Mesendoderm (in vitro differentiated cells): ENCODE data around the gene ARHGAP10.

Source experiments
- DNase-seq: peaks from one replicate; pipeline ENCODE4 v3.0.0; 2013
- H2AK5ac ChIP-seq: 2 replicates; pipeline ENCODE4 v1.6.1; 2013; ENCODE audit warnings: low read length, inconsistent platforms
- H2BK120ac ChIP-seq: 2 replicates; pipeline ENCODE4 v1.6.1; 2013; ENCODE audit warnings: low read depth, mild to moderate bottlenecking, low read length, moderate library complexity, mixed read lengths
- H2BK15ac ChIP-seq: replicated peaks from 2 replicates; pipeline ENCODE4 v1.6.1; 2013; ENCODE audit warnings: low read depth, mild to moderate bottlenecking, moderate library complexity
- H2BK5ac ChIP-seq: 2 replicates; pipeline ENCODE4 v1.6.1; 2013; ENCODE audit warnings: low read length, inconsistent platforms
- H3K18ac ChIP-seq: 2 replicates; pipeline ENCODE4 v1.6.1; 2013; ENCODE audit warnings: mild to moderate bottlenecking, low read length, mixed read lengths
- H3K23ac ChIP-seq: one replicate; pipeline ENCODE4 v1.6.1; 2013; ENCODE audit warnings: low read length
- H3K27ac ChIP-seq: 2 replicates; pipeline ENCODE4 v1.5.1; 2013; ENCODE audit warnings: low read depth, mild to moderate bottlenecking, inconsistent platforms, low read length, moderate library complexity
- H3K27me3 ChIP-seq: 2 replicates; pipeline ENCODE4 v1.6.1; 2013; ENCODE audit warnings: low read length, control low read depth, mild to moderate bottlenecking, inconsistent platforms; ENCODE audit not compliant: insufficient read depth, poor library complexity
- H3K36me3 ChIP-seq: 2 replicates; pipeline ENCODE4 v1.6.1; 2013; ENCODE audit warnings: low read length, inconsistent platforms; ENCODE audit not compliant: control insufficient read depth, insufficient read depth
- H3K4ac ChIP-seq: one replicate; pipeline ENCODE4 v1.6.1; 2013; ENCODE audit warnings: low read depth, mild to moderate bottlenecking, low read length, moderate library complexity
- H3K4me1 ChIP-seq: 2 replicates; pipeline ENCODE4 v1.6.1; 2013; ENCODE audit warnings: low read depth, low read length, inconsistent platforms; ENCODE audit not compliant: control insufficient read depth
- H3K4me2 ChIP-seq: 2 replicates; pipeline ENCODE4 v1.6.1; 2013; ENCODE audit warnings: low read length
- H3K4me3 ChIP-seq: 2 replicates; pipeline ENCODE4 v1.5.1; 2013; ENCODE audit warnings: mild to moderate bottlenecking, low read length
- H3K56ac ChIP-seq: one replicate; pipeline ENCODE4 v1.6.1; 2013; ENCODE audit warnings: low read length
- H3K79me1 ChIP-seq: 2 replicates; pipeline ENCODE4 v1.6.1; 2013; ENCODE audit warnings: low read length, inconsistent platforms
- H3K79me2 ChIP-seq: 2 replicates; pipeline ENCODE4 v1.6.1; 2013; ENCODE audit warnings: mild to moderate bottlenecking, low read length; ENCODE audit not compliant: control insufficient read depth, insufficient read depth
- H3K9ac ChIP-seq: 2 replicates; pipeline ENCODE4 v1.6.1; 2013; ENCODE audit warnings: low read length, inconsistent platforms
- H4K5ac ChIP-seq: one replicate; pipeline ENCODE4 v1.6.1; 2013; ENCODE audit warnings: low read length
- H4K8ac ChIP-seq: one replicate; pipeline ENCODE4 v1.6.1; 2013; ENCODE audit warnings: low read depth, mild to moderate bottlenecking, control low read depth, low read length, moderate library complexity
- WGBS: extraction: QIAGEN DNeasy Blood & Tissue Kit; methylation state at CpG from one replicate; pipeline ENCODE4 v1.1.7; 2013; ENCODE audit warnings: low lambda C conversion rate, missing lambda C conversion rate; ENCODE audit not compliant: insufficient coverage; ENCODE audit errors: extremely low coverage; 5-methylcytosine and 5-hydroxymethylcytosine counted together

The ARHGAP10 gene

GRCh38 chr4:147727476-147728028 lies 4.3 kb upstream of the ARHGAP10 start:
- Histone ChIP-seq H2BK5ac (no peak overlapping the region), H3K79me2 (no peaks in the 10 kb centered on the region), H4K5ac (no peak overlapping the region), H2BK120ac (no peak overlapping the region), H3K18ac (no peak overlapping the region), H3K4me3 (no peak overlapping the region), H3K4me1 (no peaks in the 10 kb centered on the region), H3K4ac (no peak overlapping the region), H3K23ac (no peak overlapping the region), H3K27ac (no peak overlapping the region), H3K56ac (no peak overlapping the region), H3K36me3 (no peaks in the 10 kb centered on the region), H3K4me2 (no peak overlapping the region), H3K9ac (no peak overlapping the region), H3K27me3 (no peaks in the 10 kb centered on the region), H2BK15ac (no peak overlapping the region), H3K79me1 (no peaks in the 10 kb centered on the region), H4K8ac (no peak overlapping the region), H2AK5ac (no peak overlapping the region)
- no peak for DNase-seq
- no CpG with 5 or more reads among the region's 2 CpGs for WGBS

GRCh38 chr4:147730333-147730732 lies 1.6 kb upstream of the ARHGAP10 start:
- no peak for DNase-seq
- no peaks in the 10 kb centered on the region for H3K4me1 ChIP-seq
- H3K27me3 ChIP-seq = no peaks in the 10 kb centered on the region
- WGBS = no CpG with 5 or more reads among the region's 4 CpGs
- no peak overlapping the region for H4K5ac ChIP-seq
- H3K23ac ChIP-seq = no peak overlapping the region
- no peaks in the 10 kb centered on the region for H3K36me3 ChIP-seq
- H3K27ac ChIP-seq = no peak overlapping the region
- no peak overlapping the region for H3K4me3 ChIP-seq
- no peak overlapping the region for H3K9ac ChIP-seq
- no peak overlapping the region for H3K4ac ChIP-seq
- H2BK5ac ChIP-seq = no peak overlapping the region
- H2BK120ac ChIP-seq = no peak overlapping the region
- H3K56ac ChIP-seq = no peak overlapping the region
- H2AK5ac ChIP-seq = no peak overlapping the region
- no peak overlapping the region for H4K8ac ChIP-seq
- H3K18ac ChIP-seq = no peak overlapping the region
- H3K79me2 ChIP-seq = no peaks in the 10 kb centered on the region
- no peaks in the 10 kb centered on the region for H3K79me1 ChIP-seq
- no peak overlapping the region for H2BK15ac ChIP-seq
- H3K4me2 ChIP-seq = no peak overlapping the region

DNA sequence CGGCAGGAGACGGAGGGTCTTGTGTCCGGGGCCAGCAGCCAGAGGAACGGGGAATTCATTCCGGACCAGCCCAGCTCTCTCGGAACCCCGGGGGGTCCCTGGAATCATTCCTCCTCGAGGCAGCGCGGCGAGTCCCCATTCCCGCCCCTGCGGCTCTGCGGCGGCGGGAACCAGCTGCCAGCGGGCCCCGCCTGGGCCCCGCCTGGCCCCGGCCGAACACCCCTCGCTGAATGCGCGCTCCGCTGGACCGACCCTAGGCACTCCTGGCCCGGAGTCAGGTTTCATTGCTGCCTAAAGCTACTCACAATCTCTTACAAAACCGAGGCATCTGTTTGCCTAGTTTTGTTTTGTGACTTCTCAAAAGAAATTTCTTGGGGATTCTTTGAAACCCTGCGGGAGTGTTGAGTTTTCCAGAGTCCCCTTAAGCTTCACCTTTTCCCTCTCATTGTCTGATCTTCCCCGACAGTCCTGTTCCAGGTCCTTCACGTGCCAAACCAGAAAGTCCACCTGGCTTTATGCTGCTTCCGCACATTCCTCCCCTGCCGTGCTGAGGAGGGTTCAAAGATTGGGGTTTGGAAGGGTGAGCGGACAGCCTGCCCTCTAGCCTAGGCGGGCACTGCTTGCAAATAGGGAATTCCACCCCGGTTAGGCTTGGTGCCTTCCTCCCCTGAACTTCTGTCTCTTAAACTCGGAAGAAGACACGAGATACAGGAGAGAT lies 789 bp downstream of the ARHGAP10 start:
- no peak overlapping the region for H2BK15ac ChIP-seq
- peak overlapping the region; percentile 76 for H3K4me2 ChIP-seq
- WGBS = no CpG with 5 or more reads among the region's 38 CpGs
- H3K18ac ChIP-seq = peak overlapping the region; percentile 99
- DNase-seq = peak; percentile 71
- no peaks in the 10 kb centered on the region for H3K4me1 ChIP-seq
- no peak overlapping the region for H4K8ac ChIP-seq
- H4K5ac ChIP-seq = no peak overlapping the region
- H3K27ac ChIP-seq = peak overlapping the region; percentile 87
- H3K36me3 ChIP-seq = no peaks in the 10 kb centered on the region
- no peak overlapping the region for H2BK5ac ChIP-seq
- H2BK120ac ChIP-seq = no peak overlapping the region
- no peaks in the 10 kb centered on the region for H3K27me3 ChIP-seq
- peak overlapping the region; percentile 73 for H3K4ac ChIP-seq
- H3K79me1 ChIP-seq = no peaks in the 10 kb centered on the region
- H2AK5ac ChIP-seq = no peak overlapping the region
- peak overlapping the region; percentile 52 for H3K4me3 ChIP-seq
- H3K79me2 ChIP-seq = no peaks in the 10 kb centered on the region
- H3K23ac ChIP-seq = peak overlapping the region; percentile 29
- peak overlapping the region; percentile 89 for H3K56ac ChIP-seq
- peak overlapping the region; percentile 70 for H3K9ac ChIP-seq

DNA sequence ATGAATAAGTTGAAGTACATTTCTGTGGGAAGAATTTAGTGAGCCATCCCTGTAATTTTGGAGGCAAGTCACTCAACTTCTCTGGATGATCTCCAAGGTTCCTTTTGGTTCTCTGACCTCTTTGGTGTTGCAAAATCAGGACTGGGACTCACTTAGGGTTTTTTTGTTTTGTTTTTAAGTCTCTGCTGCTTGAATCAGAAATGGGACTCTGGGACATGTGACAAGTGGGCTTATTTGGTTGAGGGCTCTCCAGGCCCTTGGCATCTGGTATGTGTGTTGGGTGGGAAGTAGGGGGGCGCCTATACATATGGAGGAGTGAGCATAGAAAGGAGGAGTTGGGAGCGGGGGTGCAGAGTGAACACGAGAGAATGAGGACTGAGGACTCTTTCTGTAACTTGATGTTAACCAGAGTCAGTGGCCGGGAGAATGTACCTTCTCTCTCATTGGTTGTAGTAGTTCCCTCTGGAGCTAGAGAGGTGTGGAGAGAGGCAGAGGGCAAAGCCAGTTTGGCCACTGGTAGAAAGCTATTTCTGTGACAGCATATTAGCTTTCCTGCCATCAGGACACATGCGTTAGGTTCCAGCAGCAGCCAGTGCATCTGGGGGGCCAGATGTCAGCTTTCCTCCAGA lies 1.9 kb downstream of the ARHGAP10 start:
- Histone ChIP-seq H3K9ac (no peak overlapping the region), H3K23ac (no peak overlapping the region), H3K4me1 (no peaks in the 10 kb centered on the region), H3K36me3 (no peaks in the 10 kb centered on the region), H3K79me2 (no peaks in the 10 kb centered on the region), H3K18ac (no peak overlapping the region), H2AK5ac (no peak overlapping the region), H4K8ac (no peak overlapping the region), H3K4ac (no peak overlapping the region), H3K4me3 (no peak overlapping the region), H4K5ac (no peak overlapping the region), H3K27ac (no peak overlapping the region), H2BK15ac (no peak overlapping the region), H2BK5ac (no peak overlapping the region), H3K56ac (peak overlapping the region; percentile 15), H3K79me1 (no peaks in the 10 kb centered on the region), H2BK120ac (no peak overlapping the region), H3K4me2 (no peak overlapping the region), H3K27me3 (no peaks in the 10 kb centered on the region)
- no CpG with 5 or more reads among the region's 5 CpGs for WGBS
- peak; percentile 44 for DNase-seq

DNA sequence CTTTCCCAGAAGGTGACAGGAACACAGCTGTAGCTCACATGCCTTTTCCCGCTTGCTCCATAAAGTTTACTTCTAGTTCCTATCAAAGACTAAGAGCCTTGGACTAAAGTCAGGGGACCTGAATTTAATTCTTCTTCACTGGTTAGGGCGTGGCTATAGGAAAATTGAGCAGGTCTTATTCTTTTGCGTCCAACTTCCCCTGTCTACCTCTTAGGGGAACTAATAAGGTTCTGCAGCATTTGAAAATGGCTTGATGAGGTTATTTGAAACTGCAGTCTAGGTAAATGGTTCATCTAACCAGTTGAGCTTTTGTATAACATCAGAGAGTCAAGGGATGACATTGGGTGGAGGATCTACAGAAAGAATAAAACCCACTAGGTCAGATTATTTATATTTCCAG lies 2.6 kb downstream of the ARHGAP10 start:
- Histone ChIP-seq H3K36me3 (no peaks in the 10 kb centered on the region), H2BK15ac (no peak overlapping the region), H4K5ac (no peak overlapping the region), H3K27ac (no peak overlapping the region), H3K4ac (no peak overlapping the region), H3K4me3 (no peak overlapping the region), H3K23ac (no peak overlapping the region), H3K18ac (no peak overlapping the region), H3K4me1 (no peaks in the 10 kb centered on the region), H3K79me2 (no peaks in the 10 kb centered on the region), H4K8ac (no peak overlapping the region), H3K9ac (no peak overlapping the region), H3K4me2 (no peak overlapping the region), H2BK5ac (no peak overlapping the region), H3K79me1 (no peaks in the 10 kb centered on the region), H2BK120ac (no peak overlapping the region), H3K56ac (no peak overlapping the region), H3K27me3 (no peaks in the 10 kb centered on the region), H2AK5ac (no peak overlapping the region)
- DNase-seq = no peak
- no CpG with 5 or more reads among the region's 3 CpGs for WGBS
